Activated CD8-positive, alpha-beta T cell treated with anti-CD3 and anti-CD28 coated beads for 36 hours (primary cell): ENCODE results near the gene DPEP2. TPM values are rescaled to one million over a fixed set of nuclear protein-coding genes. Genes with fewer than 3 reads are reported as not detected.

ENCODE experiments used
- ATAC-seq: fragments of 200-7000 bp; cut with Tn5 transposase; one replicate; pipeline ENCODE4 v1.10.0; 2021; ENCODE audit warnings: mild to moderate bottlenecking, moderate library complexity
- CTCF ChIA-PET: fragments of 350-600 bp; sonication (Branson Sonifier 250); formaldehyde crosslinking; loops from one replicate; lab custom pipeline; 2021; ENCODE audit warnings: antibody characterized with exemption; lab: Charles Lee
- POLR2A ChIA-PET: fragments of 350-600 bp; sonication (Branson Sonifier 250); formaldehyde crosslinking; loops from one replicate; lab custom pipeline; 2021; ENCODE audit warnings: antibody characterized with exemption; lab: Charles Lee
- DNase-seq: peaks from one replicate; pipeline ENCODE4 v3.0.0-alpha.2; 2020
- H3K27ac Mint-ChIP-seq: one replicate; pipeline ENCODE4 v1.8.0; 2021; ENCODE audit warnings: mild to moderate bottlenecking, mixed read lengths
- H3K27me3 Mint-ChIP-seq: one replicate; pipeline ENCODE4 v1.8.0; 2021; ENCODE audit warnings: mixed read lengths
- H3K36me3 Mint-ChIP-seq: one replicate; pipeline ENCODE4 v1.8.0; 2021; ENCODE audit warnings: low read depth, mixed read lengths
- H3K4me1 Mint-ChIP-seq: one replicate; pipeline ENCODE4 v1.8.0; 2021; ENCODE audit warnings: low read depth, mixed read lengths
- H3K4me3 Mint-ChIP-seq: one replicate; pipeline ENCODE4 v1.8.0; 2021; ENCODE audit warnings: mild to moderate bottlenecking, moderate library complexity, mixed read lengths
- H3K9me3 Mint-ChIP-seq: one replicate; pipeline ENCODE4 v1.8.0; 2021; ENCODE audit warnings: mixed read lengths
- CTCF ChIP-seq: fragments of 200-600 bp; IDR thresholded peaks from one replicate; pipeline ENCODE4 v1.8.0; 2022; ENCODE audit warnings: antibody characterized with exemption, mild to moderate bottlenecking
- intact Hi-C: fragments of 100-400 bp; cut with micrococcal nuclease; formaldehyde crosslinking; loops from one replicate; pipeline ENCODE4 v1.10.0; 2022
- total RNA-seq, 2 experiments: library from RNA; stranded (reverse); gene quantifications; one replicate each; pipeline ENCODE4 v1.2.3, GENCODE V29; 2021

Gene DPEP2
- total RNA-seq, 2 experiments from 2014 or later: 2.9 TPM

- H3K4me3 Mint-ChIP-seq: peak overlapping the region; percentile 75
- ChIA-PET POLR2A (interaction anchor here (1.0 to 1.4 kb wide), 5 partner anchors 12 to 57 kb away, joined by 3 to 5 read pairs (median 4); partner anchors contain the start of genes DDX28, DUS2 and PSMB10), CTCF (interaction anchor here (0.6 to 2.5 kb wide), 12 partner anchors 9 to 423 kb away, joined by 3 to 22 read pairs (median 4); partner anchors contain the start of genes DDX28 and DUS2)
- H3K27ac Mint-ChIP-seq: peak overlapping the region; percentile 98
- DNase-seq (peak; percentile 90), ATAC-seq (peak; percentile 84)
- peaks cover 2% of the 10 kb centered on the region for H3K36me3 Mint-ChIP-seq
- intact Hi-C loops: loop anchor here (1.0 kb wide), 1 partner anchor 47 kb away; no protein-coding TSS in a partner anchor
- H3K4me1 Mint-ChIP-seq: peaks cover 40% of the 10 kb centered on the region
- TF ChIP-seq CTCF: peak; percentile 97
- no peaks in the 10 kb centered on the region for H3K9me3 Mint-ChIP-seq
- H3K27me3 Mint-ChIP-seq: no peaks in the 10 kb centered on the region
These were observed 5.9 kb downstream of the DPEP2 start for GRCh38 chr16:67993207-67994039.

GRCh38 chr16:67992661-67993206 lies 6.5 kb downstream of the DPEP2 start:
- ChIA-PET POLR2A (interaction anchor here (0.9 to 2.0 kb wide), 3 partner anchors 29 to 48 kb away, joined by 3 to 8 read pairs (median 6); no protein-coding TSS in a partner anchor), CTCF (interaction anchor here (0.6 to 2.5 kb wide), 3 partner anchors 10 to 48 kb away, joined by 3 to 11 read pairs (median 3); no protein-coding TSS in a partner anchor)
- ATAC-seq (no peak), DNase-seq (no peak)
- Mint-ChIP-seq H3K27ac (peak overlapping the region; percentile 74), H3K27me3 (no peaks in the 10 kb centered on the region), H3K9me3 (no peaks in the 10 kb centered on the region), H3K4me3 (peak overlapping the region; percentile 26), H3K4me1 (peaks cover 36% of the 10 kb centered on the region), H3K36me3 (peaks cover 2% of the 10 kb centered on the region)
- intact Hi-C loops: loop anchor here (1.0 kb wide), 1 partner anchor 48 kb away; no protein-coding TSS in a partner anchor
- no peak for TF ChIP-seq CTCF

GRCh38 chr16:67990018-67990386 lies 9.3 kb downstream of the DPEP2 start:
- H3K4me3 Mint-ChIP-seq: no peak overlapping the region
- POLR2A ChIA-PET: interaction anchor here (0.8 to 1.4 kb wide), 2 partner anchors 9 to 12 kb away, joined by 3 to 4 read pairs; partner anchors contain the start of gene DPEP2
- DNase-seq (no peak), ATAC-seq (no peak)
- peaks cover 20% of the 10 kb centered on the region for H3K4me1 Mint-ChIP-seq
- no peak for TF ChIP-seq CTCF
- H3K9me3 Mint-ChIP-seq: no peaks in the 10 kb centered on the region
- no peaks in the 10 kb centered on the region for H3K27me3 Mint-ChIP-seq
- no peak overlapping the region for H3K27ac Mint-ChIP-seq
- CTCF ChIA-PET: interaction anchor here (0.9 kb wide), 1 partner anchor 51 kb away, joined by 3 read pairs; no protein-coding TSS in a partner anchor
- no peaks in the 10 kb centered on the region for H3K36me3 Mint-ChIP-seq
- intact Hi-C loops: no loop called here

DNA sequence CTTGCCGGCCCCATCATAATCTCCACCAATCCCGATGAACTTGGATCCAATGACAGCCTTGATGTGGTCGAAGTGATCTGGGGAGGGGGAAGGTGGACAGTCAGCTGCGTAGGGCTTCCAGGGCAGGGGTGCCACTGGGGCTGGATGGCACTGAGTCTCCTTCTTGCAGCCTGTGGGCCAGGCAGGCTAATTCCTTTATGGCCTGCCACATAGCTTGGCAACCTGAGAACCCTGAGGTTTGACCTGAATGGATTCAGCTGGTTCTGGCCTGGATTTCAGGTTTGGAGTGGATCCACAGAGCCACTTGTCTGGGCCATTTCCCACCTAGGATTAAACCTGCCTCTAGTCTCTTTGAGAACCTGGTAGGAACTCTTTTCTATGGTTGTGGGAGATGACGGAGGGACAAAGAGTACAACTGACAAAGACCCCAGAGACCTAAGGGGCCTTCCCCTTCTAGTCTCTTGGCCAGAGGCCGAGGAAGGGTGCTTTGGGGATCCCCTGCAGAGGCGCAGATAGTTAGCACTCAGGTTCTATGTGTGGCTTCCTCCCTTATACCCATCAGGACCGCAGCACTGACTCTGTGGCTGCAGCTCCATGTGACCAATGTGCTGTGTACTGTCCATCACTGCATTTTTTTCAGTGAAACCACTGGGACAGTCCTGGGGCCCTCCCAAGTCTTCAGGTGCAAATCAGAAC lies 9.8 kb downstream of the DPEP2 start:
- Mint-ChIP-seq H3K27ac (no peak overlapping the region), H3K4me3 (no peak overlapping the region), H3K4me1 (peaks cover 20% of the 10 kb centered on the region), H3K9me3 (no peaks in the 10 kb centered on the region), H3K36me3 (no peaks in the 10 kb centered on the region), H3K27me3 (no peaks in the 10 kb centered on the region)
- TF ChIP-seq CTCF: no peak
- DNase-seq: no peak
- ChIA-PET CTCF (interaction anchor here (0.8 to 1.1 kb wide), 3 partner anchors 8 to 51 kb away, joined by 3 to 4 read pairs (median 3); no protein-coding TSS in a partner anchor), POLR2A (interaction anchor here (0.8 to 1.4 kb wide), 3 partner anchors 9 to 12 kb away, joined by 3 to 4 read pairs (median 3); partner anchors contain the start of gene DPEP2)
- ATAC-seq: no peak
- intact Hi-C loops: no loop called here
